Nephron (organoid): ENCODE measurements around the gene ARID1B.

Experiments
- H3K27ac Mint-ChIP-seq, 3 experiments: 2 replicates each; pipeline ENCODE4 v1.8.0; 2020; ENCODE audit warnings: mixed read lengths in 3 of 3, mild to moderate bottlenecking in 2 of 3, moderate library complexity in 1 of 3
- H3K27me3 Mint-ChIP-seq: 2 replicates; pipeline ENCODE4 v1.8.0; 2021; ENCODE audit warnings: low read depth, mild to moderate bottlenecking, moderate library complexity, mixed read lengths
- H3K36me3 Mint-ChIP-seq: 2 replicates; pipeline ENCODE4 v1.8.0; 2020; ENCODE audit warnings: low read depth, mixed read lengths
- H3K4me1 Mint-ChIP-seq: 2 replicates; pipeline ENCODE4 v1.8.0; 2020; ENCODE audit warnings: mixed read lengths
- H3K4me3 Mint-ChIP-seq, 3 experiments: 2 replicates each; pipeline ENCODE4 v1.8.0; 2020; ENCODE audit warnings: mild to moderate bottlenecking in 3 of 3, mixed read lengths in 3 of 3, moderate library complexity in 2 of 3
- H3K9me3 Mint-ChIP-seq: 2 replicates; pipeline ENCODE4 v1.8.0; 2020; ENCODE audit warnings: mixed read lengths
- CTCF ChIP-seq, 3 experiments: fragments of 200-600 bp; sonication (generic); IDR thresholded peaks; one replicate each; pipeline ENCODE4 v1.5.0; 2021; ENCODE audit warnings: antibody characterized with exemption in 3 of 3; ENCODE audit not compliant: unreplicated experiment in 3 of 3

ARID1B gene

GRCh38 chr6:157148391-157149323 lies 371.5 kb downstream of the ARID1B start:
- peaks cover 47% of the 10 kb centered on the region for H3K36me3 Mint-ChIP-seq
- H3K27me3 Mint-ChIP-seq, result no peaks in the 10 kb centered on the region
- no peak for TF ChIP-seq CTCF (IDR thresholded peaks at IDR 0.05; ENCODE audit: unreplicated experiment in 3 of 3)
- peaks cover 74% of the 10 kb centered on the region for H3K4me1 Mint-ChIP-seq
- H3K9me3 Mint-ChIP-seq, result no peaks in the 10 kb centered on the region
- H3K27ac Mint-ChIP-seq, result peak overlapping the region; percentile 68 to 82 (median 78)
- no peak overlapping the region for H3K4me3 Mint-ChIP-seq

- no peak for TF ChIP-seq CTCF (IDR thresholded peaks at IDR 0.05; ENCODE audit: unreplicated experiment in 3 of 3)
- peaks cover 60% of the 10 kb centered on the region for H3K4me1 Mint-ChIP-seq
- H3K9me3 Mint-ChIP-seq, result no peaks in the 10 kb centered on the region
- H3K27me3 Mint-ChIP-seq, result no peaks in the 10 kb centered on the region
- no peak overlapping the region for H3K4me3 Mint-ChIP-seq
- peaks cover 57% of the 10 kb centered on the region for H3K36me3 Mint-ChIP-seq
- H3K27ac Mint-ChIP-seq, result no peak overlapping the region
Measured at GRCh38 chr6:157150076-157150475, 372.9 kb downstream of the ARID1B start.

- peaks cover 50% of the 10 kb centered on the region for H3K4me1 Mint-ChIP-seq
- no peaks in the 10 kb centered on the region for H3K27me3 Mint-ChIP-seq
- no peak for TF ChIP-seq CTCF (IDR thresholded peaks at IDR 0.05; ENCODE audit: unreplicated experiment in 3 of 3)
- H3K27ac Mint-ChIP-seq, result peak overlapping the region; percentile 52 to 86 (median 84)
- no peaks in the 10 kb centered on the region for H3K9me3 Mint-ChIP-seq
- H3K4me3 Mint-ChIP-seq, result peak overlapping the region in 1 of 3 experiments; percentile 31
- peaks cover 62% of the 10 kb centered on the region for H3K36me3 Mint-ChIP-seq
Measured at GRCh38 chr6:157151029-157151428, 373.9 kb downstream of the ARID1B start.

- Mint-ChIP-seq H3K9me3 (no peaks in the 10 kb centered on the region), H3K27me3 (peaks cover 1% of the 10 kb centered on the region), H3K36me3 (peaks cover 59% of the 10 kb centered on the region), H3K4me3 (no peak overlapping the region), H3K4me1 (peaks cover 42% of the 10 kb centered on the region), H3K27ac (peak overlapping the region in 2 of 3 experiments; percentile 22 to 84)
- TF ChIP-seq CTCF (IDR thresholded peaks at IDR 0.05; ENCODE audit: unreplicated experiment in 3 of 3), result no peak
Measured at GRCh38 chr6:157151989-157152388, 374.8 kb downstream of the ARID1B start.

- no peak for TF ChIP-seq CTCF (IDR thresholded peaks at IDR 0.05; ENCODE audit: unreplicated experiment in 3 of 3)
- H3K4me1 Mint-ChIP-seq, result peaks cover 45% of the 10 kb centered on the region
- H3K36me3 Mint-ChIP-seq, result peaks cover 63% of the 10 kb centered on the region
- no peak overlapping the region for H3K4me3 Mint-ChIP-seq
- H3K27me3 Mint-ChIP-seq, result peaks cover 4% of the 10 kb centered on the region
- H3K27ac Mint-ChIP-seq, result peak overlapping the region; percentile 7 to 84 (median 18)
- no peaks in the 10 kb centered on the region for H3K9me3 Mint-ChIP-seq
Measured at GRCh38 chr6:157152556-157152955, 375.4 kb downstream of the ARID1B start.
